Urothelium cell line (cell line): Measurements from ENCODE around the gene ACSS1.

Experiments
- DNase-seq: peaks from one replicate; pipeline ENCODE4 v3.0.0; 2011; ENCODE audit warnings: low spot score, mixed read lengths
- FAIRE-seq: peaks from 2 replicates; lab custom pipeline; 2011; peaks lifted over from hg19 to GRCh38; lab: Jason Lieb, UNC

ACSS1 gene

GRCh38 chr20:24980291-24981053 is 77.5 kb downstream of the ACSS1 start:
- no peak for DNase-seq
- FAIRE-seq, result no peak

GRCh38 chr20:24979036-24979960 is 78.6 kb downstream of the ACSS1 start:
- FAIRE-seq, result no peak
- DNase-seq, result no peak

- DNase-seq, result no peak
- no peak for FAIRE-seq
These were observed 79.4 kb downstream of the ACSS1 start for GRCh38 chr20:24978513-24978912.

GRCh38 chr20:24977797-24978196 is 80.1 kb downstream of the ACSS1 start:
- DNase-seq, result no peak

GRCh38 chr20:24977336-24977735 is 80.6 kb downstream of the ACSS1 start:
- DNase-seq (no peak), FAIRE-seq (no peak)

More at GRCh38 chr20:24977797-24978196, 80.1 kb downstream of the ACSS1 start:
- FAIRE-seq, result no peak

- FAIRE-seq, result no peak
- no peak for DNase-seq
These were observed 85.6 kb downstream of the ACSS1 start for GRCh38 chr20:24972341-24972740.

GRCh38 chr20:24971376-24972101 is 86.4 kb downstream of the ACSS1 start:
- FAIRE-seq, result no peak
- no peak for DNase-seq

GRCh38 chr20:24970754-24971153 is 87.2 kb downstream of the ACSS1 start:
- FAIRE-seq (no peak), DNase-seq (no peak)

GRCh38 chr20:24970030-24970553 is 87.8 kb downstream of the ACSS1 start:
- FAIRE-seq (no peak), DNase-seq (no peak)

- no peak for FAIRE-seq
These were observed 88.5 kb downstream of the ACSS1 start for GRCh38 chr20:24969186-24970029.

GRCh38 chr20:24968278-24968800 is 89.6 kb downstream of the ACSS1 start:
- no peak for DNase-seq

More at GRCh38 chr20:24969186-24970029, 88.5 kb downstream of the ACSS1 start:
- DNase-seq, result no peak

GRCh38 chr20:24966317-24967012 is 91.5 kb downstream of the ACSS1 start:
- DNase-seq, result no peak

More at GRCh38 chr20:24968278-24968800, 89.6 kb downstream of the ACSS1 start:
- no peak for FAIRE-seq

GRCh38 chr20:24965065-24965919 is 92.6 kb downstream of the ACSS1 start:
- FAIRE-seq, result no peak

More at GRCh38 chr20:24966317-24967012, 91.5 kb downstream of the ACSS1 start:
- FAIRE-seq, result no peak

GRCh38 chr20:24964506-24964840 is 93.5 kb downstream of the ACSS1 start:
- FAIRE-seq, result no peak

More at GRCh38 chr20:24965065-24965919, 92.6 kb downstream of the ACSS1 start:
- no peak for DNase-seq

GRCh38 chr20:24963672-24964505 is 94.0 kb downstream of the ACSS1 start:
- no peak for DNase-seq
- FAIRE-seq, result no peak

More at GRCh38 chr20:24964506-24964840, 93.5 kb downstream of the ACSS1 start:
- no peak for DNase-seq

- DNase-seq (no peak), FAIRE-seq (no peak)
These were observed 95.4 kb downstream of the ACSS1 start for GRCh38 chr20:24962510-24962909.

- DNase-seq (no peak), FAIRE-seq (no peak)
These were observed 95.8 kb downstream of the ACSS1 start for GRCh38 chr20:24962182-24962492.
